Spinal cord (tissue), 10 donors: ENCODE results near the gene OR2G6. TPM values are rescaled to one million over a fixed set of nuclear protein-coding genes. Genes with fewer than 3 reads are reported as not detected.
"Not testable (repeated sequence)": the region's sequence is repeated elsewhere in the genome, so short reads cannot be mapped to it uniquely, and the experiment has no call there.

Source experiments
- DNase-seq, 6 donors: peaks; one replicate each; pipeline versions ENCODE4 v3.0.0 to v3.0.0-alpha.2; 2013 to 2015; ENCODE audit warnings: low spot score in 6 of 6, low read depth in 4 of 6
- H3K27ac ChIP-seq: one replicate; pipeline ENCODE4 v1.5.1; 2013; ENCODE audit warnings: low read depth, low read length, control low read depth
- H3K27me3 ChIP-seq: one replicate; pipeline ENCODE4 v1.6.1; 2013; ENCODE audit warnings: low read length; ENCODE audit not compliant: control insufficient read depth, insufficient read depth
- H3K36me3 ChIP-seq: one replicate; pipeline ENCODE4 v1.6.1; 2013; ENCODE audit warnings: low read length; ENCODE audit not compliant: control insufficient read depth, insufficient read depth
- H3K4me1 ChIP-seq: one replicate; pipeline ENCODE4 v1.6.1; 2013; ENCODE audit warnings: low read length; ENCODE audit not compliant: control insufficient read depth, insufficient read depth
- H3K4me3 ChIP-seq: one replicate; pipeline ENCODE4 v1.5.1; 2013; ENCODE audit warnings: low read depth, low read length, control low read depth
- H3K9me3 ChIP-seq: one replicate; pipeline ENCODE4 v1.6.1; 2013; ENCODE audit warnings: low read length; ENCODE audit not compliant: control insufficient read depth, insufficient read depth
- WGBS: methylation state at CpG from one replicate; pipeline ENCODE4 v1.1.5; 2013; ENCODE audit warnings: missing lambda C conversion rate; ENCODE audit not compliant: insufficient coverage; 5-methylcytosine and 5-hydroxymethylcytosine counted together
- polyA plus RNA-seq, 2 donors: library from polyadenylated mRNA; unstranded; fragments of 120-200 nt; gene quantifications; one replicate each; pipeline ENCODE4 v1.2.1, GENCODE V29; 2013; ENCODE audit not compliant: insufficient read length in 2 of 2
- total RNA-seq, 2 donors: library from RNA; depleted of rRNA in 1 of 2; stranded (reverse); fragments of 120-200 nt in 1 of 2; fragments of >200 nt in 1 of 2; gene quantifications; one replicate each; pipeline versions ENCODE4 v1.2.3 to v1.2.4, GENCODE V29; 2013 to 2014
- donor health status: healthy.

Gene OR2G6
- total and polyA plus RNA-seq, 4 donors = 0.06 TPM; not detected in 3

DNA sequence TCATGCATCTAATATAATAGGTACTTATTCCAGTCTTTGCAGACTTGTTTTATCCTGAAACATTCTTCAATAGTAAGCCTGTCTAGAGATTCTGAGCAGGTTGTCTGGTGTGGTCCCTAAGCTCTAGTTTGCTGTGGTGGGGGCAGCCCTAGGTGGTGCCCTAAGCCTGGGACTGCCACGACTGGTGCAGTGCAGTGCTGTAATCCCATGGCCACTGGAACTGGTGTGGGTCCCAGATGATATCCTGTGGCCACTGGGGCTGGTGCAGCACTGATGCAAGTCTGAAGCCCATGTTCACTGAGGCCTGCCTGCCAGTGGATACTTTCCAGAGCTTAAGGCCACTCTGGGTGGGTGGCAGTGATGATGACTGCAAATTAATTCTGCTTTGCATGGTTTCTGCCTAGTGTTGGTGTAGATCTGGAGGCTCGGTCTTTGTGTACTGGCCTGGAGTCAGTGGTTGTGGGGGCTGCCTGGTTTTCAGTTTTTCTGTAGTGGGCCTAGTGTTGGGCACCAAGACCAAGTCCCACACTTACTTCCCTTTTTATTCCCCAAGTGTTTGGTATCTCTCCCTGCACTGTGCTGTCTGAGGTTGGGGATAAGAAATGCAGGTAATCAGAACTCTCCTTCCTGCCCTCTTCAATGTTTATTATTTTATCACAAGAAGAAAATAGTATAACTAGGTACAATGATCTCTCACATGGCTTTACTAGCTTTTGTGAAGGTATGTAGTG is 7.4 kb upstream of the OR2G6 start:
- not testable (repeated sequence) for DNase-seq
- no CpG with 5 or more reads among the region's 2 CpGs for WGBS

GRCh38 chr1:248510217-248510616 is 2.3 kb downstream of the OR2G6 start:
- DNase-seq, H3K4me3 ChIP-seq, H3K27me3 ChIP-seq, H3K27ac ChIP-seq, H3K4me1 ChIP-seq, H3K9me3 ChIP-seq, H3K36me3 ChIP-seq: not testable (repeated sequence)

More for the DNA sequence above, 7.4 kb upstream of the OR2G6 start:
- H3K27me3 ChIP-seq, H3K4me3 ChIP-seq, H3K36me3 ChIP-seq, H3K4me1 ChIP-seq, H3K27ac ChIP-seq, H3K9me3 ChIP-seq: not testable (repeated sequence)

- 93% methylated on average over 12 of the region's 12 CpGs for WGBS
- H3K4me3 ChIP-seq = no peak overlapping the region
- no peak for DNase-seq
- H3K27me3 ChIP-seq = no peaks in the 10 kb centered on the region
- no peaks in the 10 kb centered on the region for H3K4me1 ChIP-seq
- no peak overlapping the region for H3K27ac ChIP-seq
- H3K9me3 ChIP-seq = no peaks in the 10 kb centered on the region
- H3K36me3 ChIP-seq = no peaks in the 10 kb centered on the region
Observed at GRCh38 chr1:248521856-248522255, 14.0 kb downstream of the OR2G6 start.

DNA sequence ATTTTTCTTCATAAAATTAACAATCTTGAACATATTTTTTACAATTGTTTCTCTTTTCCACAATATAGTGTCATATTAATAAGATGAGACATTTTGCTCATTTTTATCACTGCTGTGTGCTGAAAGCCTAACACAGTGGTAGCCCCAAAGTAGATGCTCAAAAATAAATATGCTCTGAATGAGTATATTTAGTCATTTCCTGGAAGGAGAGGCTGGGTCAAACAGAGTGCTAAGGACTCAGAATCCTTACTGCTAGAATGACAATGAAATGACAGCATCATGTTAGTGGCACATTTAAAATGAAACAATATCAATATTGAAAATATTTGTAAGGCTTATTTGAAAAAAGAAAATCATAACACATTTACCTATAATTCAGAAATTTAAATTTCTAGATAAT is 29.6 kb downstream of the OR2G6 start:
- H3K4me3 ChIP-seq, DNase-seq, H3K9me3 ChIP-seq, H3K4me1 ChIP-seq, H3K27ac ChIP-seq, H3K27me3 ChIP-seq, H3K36me3 ChIP-seq: not testable (repeated sequence)

GRCh38 chr1:248547383-248547782 is 39.5 kb downstream of the OR2G6 start:
- not testable (repeated sequence) for H3K9me3 ChIP-seq, DNase-seq, H3K27me3 ChIP-seq, H3K4me1 ChIP-seq, H3K27ac ChIP-seq, H3K4me3 ChIP-seq, H3K36me3 ChIP-seq
- WGBS = no CpG with 5 or more reads among the region's 2 CpGs

DNA sequence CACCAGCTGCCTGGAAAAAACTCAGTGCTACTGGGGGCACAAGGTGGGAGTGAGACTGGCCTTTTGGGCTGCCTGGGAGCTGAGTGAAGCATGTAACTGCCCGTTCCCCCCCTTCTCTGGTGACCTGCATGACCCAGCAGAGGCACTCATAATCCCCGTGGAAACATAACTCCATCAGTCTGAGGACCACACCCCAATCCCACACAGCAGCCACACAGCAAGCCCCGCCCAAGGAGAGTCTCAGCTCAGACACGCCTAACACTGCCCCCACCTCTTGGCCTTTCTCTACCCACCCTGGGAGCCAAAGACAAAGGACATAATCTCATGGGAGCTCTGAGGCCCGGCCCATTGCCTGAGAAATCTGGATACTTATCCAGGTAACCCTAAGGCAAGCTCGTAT is 43.2 kb downstream of the OR2G6 start:
- DNase-seq, H3K4me1 ChIP-seq, H3K9me3 ChIP-seq, H3K4me3 ChIP-seq, H3K36me3 ChIP-seq, H3K27ac ChIP-seq, H3K27me3 ChIP-seq: not testable (repeated sequence)
- no CpG with 5 or more reads among the region's 6 CpGs for WGBS

DNA sequence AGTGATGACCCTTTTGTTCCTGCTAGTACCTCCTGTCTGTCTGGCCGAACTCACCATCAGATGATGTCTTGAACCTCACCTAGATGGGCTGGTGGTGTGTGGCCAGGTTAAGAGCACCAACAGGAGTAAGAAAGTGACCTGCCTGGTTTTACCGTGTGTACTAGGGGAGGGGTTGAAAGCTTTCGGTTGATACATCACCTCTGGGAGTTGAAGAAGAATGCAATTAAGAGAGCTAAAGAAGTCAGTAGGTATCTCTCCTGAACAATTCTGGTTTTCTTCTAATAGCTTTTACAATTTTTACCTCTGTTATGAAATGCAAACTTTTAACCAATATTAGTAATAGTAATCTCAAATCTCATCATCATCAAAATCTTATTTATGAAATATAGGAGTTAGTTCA is 54.8 kb downstream of the OR2G6 start, which contains the start of gene OR2T29:
OR2T29 (minus strand) TSS at position 101 of the 400 bp plus-strand sequence. CDS start 3,281 bp downstream, outside the sequence.
- H3K36me3 ChIP-seq, DNase-seq, H3K4me1 ChIP-seq, H3K27ac ChIP-seq, H3K27me3 ChIP-seq, H3K4me3 ChIP-seq, H3K9me3 ChIP-seq: not testable (repeated sequence)
- no CpG with 5 or more reads among the region's 3 CpGs for WGBS

DNA sequence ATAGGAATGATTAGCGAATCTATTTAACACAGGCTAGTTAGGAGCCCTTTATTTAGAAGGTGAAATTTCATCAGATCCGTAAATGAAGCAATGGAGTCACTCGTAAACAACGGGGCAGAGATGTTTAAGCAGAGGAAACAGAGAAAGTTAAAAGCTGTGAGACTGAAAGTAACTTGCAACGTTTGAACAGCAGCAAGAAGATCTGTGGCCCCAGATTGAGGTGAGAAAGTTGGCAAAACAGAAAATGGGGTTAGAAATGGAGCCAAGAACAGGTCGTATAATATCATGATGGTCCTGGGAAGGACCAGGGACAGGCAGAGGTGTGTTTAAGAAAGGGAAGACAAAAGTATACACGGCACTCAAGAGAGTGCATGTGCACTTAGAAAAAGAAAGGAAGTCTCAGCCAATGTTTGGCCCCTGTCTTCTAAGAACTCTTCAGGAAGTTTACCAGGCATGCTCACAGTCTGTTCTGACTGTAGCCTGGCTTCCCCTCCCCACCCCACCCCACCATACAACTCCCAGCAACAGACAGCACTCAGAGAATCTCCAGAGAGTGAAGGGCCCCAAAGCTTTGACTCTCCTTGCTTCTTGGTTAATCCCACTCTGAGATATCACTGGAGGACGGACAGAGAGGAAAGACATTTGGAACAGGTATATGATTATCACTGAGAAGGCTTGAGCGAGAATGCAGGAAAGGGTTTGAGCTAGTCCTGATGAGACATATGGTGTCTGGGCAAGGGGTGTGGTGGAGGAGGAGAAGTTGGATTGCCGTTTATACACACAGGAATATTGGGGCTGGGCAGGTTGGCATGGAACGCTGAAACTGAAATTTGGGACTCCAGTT is 57.9 kb downstream of the OR2G6 start:
- not testable (repeated sequence) for H3K4me1 ChIP-seq, H3K36me3 ChIP-seq, H3K27ac ChIP-seq, H3K27me3 ChIP-seq, H3K9me3 ChIP-seq, DNase-seq, H3K4me3 ChIP-seq
- 81% methylated on average over 6 of the region's 11 CpGs for WGBS

- no CpG with 5 or more reads among the region's 2 CpGs for WGBS
Observed at GRCh38 chr1:248569049-248569448, 61.2 kb downstream of the OR2G6 start.

DNA sequence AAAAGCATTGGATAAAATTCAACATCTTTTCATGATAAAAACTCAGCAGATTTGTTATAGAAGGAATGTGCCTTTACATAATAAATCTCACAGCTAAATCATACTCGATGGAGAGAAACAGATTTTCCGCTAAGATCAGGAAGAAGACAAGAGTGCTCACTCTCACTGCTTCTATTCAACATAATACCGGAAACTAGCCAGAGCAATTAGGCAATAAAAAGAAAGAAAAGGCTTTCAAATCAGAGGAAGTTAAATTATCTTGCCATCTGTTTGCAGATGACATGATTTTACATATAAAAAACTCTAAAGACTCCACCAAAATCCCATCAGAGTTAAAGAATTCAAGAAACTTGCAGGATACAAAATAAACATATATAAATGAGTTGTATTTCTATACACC is 62.9 kb downstream of the OR2G6 start:
- WGBS = no CpG with 5 or more reads among the region's 3 CpGs
- H3K9me3 ChIP-seq, H3K36me3 ChIP-seq, H3K27ac ChIP-seq, DNase-seq, H3K4me3 ChIP-seq, H3K27me3 ChIP-seq, H3K4me1 ChIP-seq: not testable (repeated sequence)

More at GRCh38 chr1:248569049-248569448, 61.2 kb downstream of the OR2G6 start:
- not testable (repeated sequence) for H3K27me3 ChIP-seq, H3K4me1 ChIP-seq, H3K9me3 ChIP-seq, DNase-seq, H3K4me3 ChIP-seq, H3K27ac ChIP-seq, H3K36me3 ChIP-seq
